ENCODE results near the gene C10orf67. TPM values are rescaled to one million over a fixed set of nuclear protein-coding genes. Genes with fewer than 3 reads are reported as not detected.

Gene C10orf67
- total RNA-seq, 6 experiments from 2014 or later, result 0.10 to 0.88 (median 0.33) TPM

GRCh38 chr10:23337616-23338015, 7.0 kb downstream of the C10orf67 start:
- H3K27ac Mint-ChIP-seq, result peak overlapping the region; percentile 10; the same call in 1 of the 2 replicates
- H3K36me3 Mint-ChIP-seq (ENCODE audit: low read depth), result no peaks in the 10 kb centered on the region
- H3K9me3 Mint-ChIP-seq, result no peaks in the 10 kb centered on the region
- DNase-seq, result no peak
- no peak for TF ChIP-seq CTCF (IDR thresholded peaks at IDR 0.05)
- H3K4me3 Mint-ChIP-seq, result no peak overlapping the region
- H3K4me1 Mint-ChIP-seq (ENCODE audit: low read depth), result peaks cover 51% of the 10 kb centered on the region
- H3K27me3 Mint-ChIP-seq (ENCODE audit: insufficient read depth), result peaks cover 1% of the 10 kb centered on the region; the same call in 1 of the 2 replicates

- Mint-ChIP-seq H3K4me3 (peak overlapping the region; percentile 53), H3K36me3 (ENCODE audit: low read depth) (peaks cover 4% of the 10 kb centered on the region; the same call in 1 of the 2 replicates), H3K27ac (peak overlapping the region; percentile 70), H3K4me1 (ENCODE audit: low read depth) (peaks cover 11% of the 10 kb centered on the region), H3K9me3 (peaks cover 5% of the 10 kb centered on the region; the same call in 1 of the 2 replicates), H3K27me3 (ENCODE audit: insufficient read depth) (no peaks in the 10 kb centered on the region)
- TF ChIP-seq CTCF (IDR thresholded peaks at IDR 0.05), result no peak
- DNase-seq, result peak; percentile 80
Observed at GRCh38 chr10:23331567-23332301, 12.9 kb downstream of the C10orf67 start.

- no peak overlapping the region for H3K4me3 Mint-ChIP-seq
- H3K36me3 Mint-ChIP-seq (ENCODE audit: low read depth), result peaks cover 4% of the 10 kb centered on the region; the same call in 1 of the 2 replicates
- peaks cover 11% of the 10 kb centered on the region for H3K4me1 Mint-ChIP-seq (ENCODE audit: low read depth)
- H3K9me3 Mint-ChIP-seq, result peaks cover 5% of the 10 kb centered on the region; the same call in 1 of the 2 replicates
- H3K27ac Mint-ChIP-seq, result no peak overlapping the region
- no peak for DNase-seq
- no peaks in the 10 kb centered on the region for H3K27me3 Mint-ChIP-seq (ENCODE audit: insufficient read depth)
- no peak for TF ChIP-seq CTCF (IDR thresholded peaks at IDR 0.05)
Observed at GRCh38 chr10:23330948-23331347, 13.6 kb downstream of the C10orf67 start.

- DNase-seq, result no peak
- Mint-ChIP-seq H3K4me3 (no peak overlapping the region), H3K4me1 (ENCODE audit: low read depth) (peaks cover 16% of the 10 kb centered on the region), H3K36me3 (ENCODE audit: low read depth) (peaks cover 4% of the 10 kb centered on the region; the same call in 1 of the 2 replicates), H3K27me3 (ENCODE audit: insufficient read depth) (no peaks in the 10 kb centered on the region), H3K27ac (no peak overlapping the region), H3K9me3 (peaks cover 5% of the 10 kb centered on the region; the same call in 1 of the 2 replicates)
- no peak for TF ChIP-seq CTCF (IDR thresholded peaks at IDR 0.05)
Observed at GRCh38 chr10:23326544-23327307, 17.9 kb downstream of the C10orf67 start.

GRCh38 chr10:23325132-23325531, 19.5 kb downstream of the C10orf67 start:
- no peak for DNase-seq
- Mint-ChIP-seq H3K27me3 (ENCODE audit: insufficient read depth) (no peaks in the 10 kb centered on the region), H3K9me3 (no peaks in the 10 kb centered on the region), H3K36me3 (ENCODE audit: low read depth) (no peaks in the 10 kb centered on the region), H3K4me1 (ENCODE audit: low read depth) (peaks cover 13% of the 10 kb centered on the region; the same call in 1 of the 2 replicates), H3K4me3 (no peak overlapping the region), H3K27ac (no peak overlapping the region)
- no peak; the same call in 1 of the 2 replicates for TF ChIP-seq CTCF (IDR thresholded peaks at IDR 0.05)
